ENCODE measurements around the gene TMBIM1.

Gene TMBIM1

DNA sequence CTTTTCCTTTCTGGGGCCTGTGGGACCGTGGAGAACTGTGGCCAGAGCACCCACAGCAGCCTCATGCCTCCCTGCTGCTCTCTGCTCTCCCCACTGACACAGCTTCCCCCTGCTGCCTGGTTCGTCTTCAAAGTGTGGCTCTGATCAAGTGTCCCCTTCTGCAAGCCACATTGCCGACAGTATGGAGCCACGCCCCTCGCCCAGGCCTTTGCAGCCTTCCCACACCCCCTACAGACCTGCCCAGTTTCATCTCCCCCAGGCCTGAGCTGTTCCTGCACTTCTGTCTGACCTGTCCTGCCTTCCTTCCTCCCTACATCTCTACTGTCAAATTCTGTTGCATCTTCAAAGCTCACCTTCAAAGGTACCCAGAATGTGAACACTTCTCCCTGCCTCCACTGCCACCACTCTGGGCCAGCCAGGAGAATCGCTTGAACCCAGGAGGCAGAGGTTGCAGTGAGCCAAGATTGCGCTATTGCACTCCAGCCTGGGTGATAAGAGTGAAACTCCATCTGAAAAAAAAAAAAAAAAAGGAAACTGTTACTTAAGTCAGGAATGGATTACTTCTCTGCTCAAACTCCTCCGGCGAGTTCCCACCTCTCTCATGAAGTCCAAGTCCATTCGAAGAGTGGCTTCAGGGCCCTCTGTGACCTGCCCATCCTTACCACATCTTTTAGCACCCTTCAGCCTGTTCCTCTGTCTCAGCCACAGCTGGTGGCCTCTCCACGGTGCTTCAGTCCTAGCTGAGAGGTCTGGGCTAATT is 35.3 kb upstream of the TMBIM1 start:
- Histone ChIP-seq H3K9ac (ENCODE audit: low read depth, low read length) (no peak overlapping the region), H3K4me1 (ENCODE audit: insufficient read depth, low read length) (peaks cover 21% of the 10 kb centered on the region; the same call in 1 of the 2 replicates), H3K9me3 (ENCODE audit: insufficient read depth, low read depth, low read length) (no peaks in the 10 kb centered on the region), H3K27me3 (ENCODE audit: insufficient read depth, low read length) (no peaks in the 10 kb centered on the region), H3K36me3 (ENCODE audit: insufficient read depth, low read depth, low read length) (no peaks in the 10 kb centered on the region), H3K27ac (ENCODE audit: low read length) (no peak overlapping the region), H3K4me3 (ENCODE audit: low read length) (no peak overlapping the region)

DNA sequence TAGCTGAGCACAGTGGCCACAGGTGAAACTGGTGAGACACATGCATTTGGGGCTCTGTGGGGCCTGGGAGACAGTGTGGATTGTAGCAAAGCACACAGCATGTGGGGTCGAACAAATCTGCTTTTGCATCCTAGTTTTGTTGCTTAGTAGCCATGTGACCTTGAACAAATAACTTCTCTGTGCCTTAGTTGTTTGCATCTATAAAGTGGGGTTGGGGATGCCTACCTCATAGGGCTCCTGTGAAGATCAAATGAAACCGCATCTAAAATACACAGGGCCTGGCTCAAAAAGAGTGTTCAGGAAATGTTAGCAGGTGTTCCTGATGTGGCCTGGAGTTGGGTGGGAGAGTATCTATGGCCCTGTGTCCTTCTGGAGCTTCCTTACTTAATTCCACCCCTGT is 34.0 kb upstream of the TMBIM1 start:
- Histone ChIP-seq H3K4me3 (ENCODE audit: low read length) (no peak overlapping the region), H3K4me1 (ENCODE audit: insufficient read depth, low read length) (peaks cover 22% of the 10 kb centered on the region), H3K27me3 (ENCODE audit: insufficient read depth, low read length) (no peaks in the 10 kb centered on the region), H3K9me3 (ENCODE audit: insufficient read depth, low read depth, low read length) (no peaks in the 10 kb centered on the region), H3K36me3 (ENCODE audit: insufficient read depth, low read depth, low read length) (no peaks in the 10 kb centered on the region), H3K27ac (ENCODE audit: low read length) (no peak overlapping the region), H3K9ac (ENCODE audit: low read depth, low read length) (no peak overlapping the region)

DNA sequence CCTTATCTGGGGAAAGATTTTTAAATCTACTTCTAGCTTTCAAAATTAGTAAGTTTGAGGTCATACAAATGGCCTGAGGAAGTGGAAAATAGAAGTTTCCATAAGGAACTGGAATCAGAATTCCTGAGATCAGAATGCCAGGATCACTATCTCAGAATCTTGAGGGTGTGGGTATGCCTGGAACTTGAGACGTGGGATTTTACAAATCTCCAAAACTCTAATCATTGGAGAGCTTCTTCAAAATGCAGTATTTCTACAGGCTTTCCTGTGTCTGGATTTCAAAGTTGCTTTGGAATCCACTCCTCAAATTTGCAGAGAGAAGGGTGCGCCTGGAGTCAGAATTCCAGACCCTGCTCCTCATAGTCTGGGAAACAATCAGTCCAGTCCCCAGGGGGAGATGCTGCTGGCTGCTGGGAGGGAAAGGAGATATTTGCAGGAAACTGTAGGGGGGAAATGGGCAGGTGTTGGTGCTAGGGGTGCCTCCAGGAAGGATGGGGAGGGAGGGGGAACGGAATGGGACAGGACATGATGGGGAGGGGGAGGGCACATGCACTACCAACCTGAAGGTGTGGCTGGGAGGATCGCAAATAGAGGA is 33.4 kb upstream of the TMBIM1 start:
- H3K36me3 ChIP-seq (ENCODE audit: insufficient read depth, low read depth, low read length) = no peaks in the 10 kb centered on the region
- H3K4me3 ChIP-seq (ENCODE audit: low read length) = no peak overlapping the region
- no peaks in the 10 kb centered on the region for H3K9me3 ChIP-seq (ENCODE audit: insufficient read depth, low read depth, low read length)
- H3K27ac ChIP-seq (ENCODE audit: low read length) = no peak overlapping the region
- no peak overlapping the region; the same call in 1 of the 2 replicates for H3K9ac ChIP-seq (ENCODE audit: low read depth, low read length)
- H3K27me3 ChIP-seq (ENCODE audit: insufficient read depth, low read length) = no peaks in the 10 kb centered on the region
- peaks cover 22% of the 10 kb centered on the region for H3K4me1 ChIP-seq (ENCODE audit: insufficient read depth, low read length)

DNA sequence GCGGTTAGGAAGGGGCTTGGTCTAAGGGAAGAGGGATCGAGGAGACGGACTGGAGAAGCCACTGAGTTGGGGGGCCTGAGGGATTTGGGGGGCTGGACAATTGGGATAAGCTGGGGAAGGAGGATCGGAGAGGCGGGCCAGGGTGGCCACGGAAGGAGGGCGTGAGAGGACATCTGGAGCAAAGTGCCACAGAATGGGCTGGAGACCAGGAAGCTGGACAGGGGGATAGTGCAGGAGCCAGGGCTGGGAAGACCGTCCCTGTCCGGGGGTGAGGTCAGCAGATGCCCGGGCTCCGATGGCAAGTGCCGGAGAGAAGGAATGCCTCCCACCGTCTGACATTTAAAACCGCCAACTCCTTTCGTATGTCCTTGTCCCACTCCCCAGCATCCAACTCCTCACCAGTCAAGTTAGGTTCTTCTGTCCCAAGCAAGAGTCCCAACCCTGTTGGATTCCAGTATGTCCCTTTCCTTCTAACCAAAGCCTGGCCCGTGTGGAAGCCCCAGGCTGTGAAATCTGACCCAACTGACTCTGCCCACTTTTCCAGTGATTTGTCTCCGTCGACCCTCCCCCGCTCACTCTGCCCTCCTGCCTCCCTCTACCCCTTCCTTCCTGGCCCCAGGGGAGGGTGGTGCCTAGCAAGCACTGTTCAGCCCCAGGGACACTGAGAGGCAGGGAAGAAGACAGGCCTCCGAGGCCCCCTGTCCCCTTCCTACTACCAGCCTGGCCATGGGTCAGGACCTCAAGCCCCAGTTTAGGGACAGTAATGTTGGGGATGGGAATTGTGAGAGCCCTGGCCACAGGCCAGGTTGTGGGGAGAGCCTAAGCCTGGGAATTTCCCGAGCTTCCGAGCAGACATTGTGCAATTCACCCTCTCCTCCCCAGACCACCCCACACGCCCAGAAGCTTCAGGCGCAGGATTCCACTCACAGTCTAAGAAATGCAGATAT is 31.5 kb upstream of the TMBIM1 start:
- Histone ChIP-seq H3K9me3 (ENCODE audit: insufficient read depth, low read depth, low read length) (no peaks in the 10 kb centered on the region), H3K36me3 (ENCODE audit: insufficient read depth, low read depth, low read length) (no peaks in the 10 kb centered on the region), H3K27ac (ENCODE audit: low read length) (no peak overlapping the region), H3K27me3 (ENCODE audit: insufficient read depth, low read length) (no peaks in the 10 kb centered on the region), H3K4me3 (ENCODE audit: low read length) (peak overlapping the region; percentile 88), H3K4me1 (ENCODE audit: insufficient read depth, low read length) (peaks cover 22% of the 10 kb centered on the region), H3K9ac (ENCODE audit: low read depth, low read length) (peak overlapping the region; percentile 50; the same call in 1 of the 2 replicates)

DNA sequence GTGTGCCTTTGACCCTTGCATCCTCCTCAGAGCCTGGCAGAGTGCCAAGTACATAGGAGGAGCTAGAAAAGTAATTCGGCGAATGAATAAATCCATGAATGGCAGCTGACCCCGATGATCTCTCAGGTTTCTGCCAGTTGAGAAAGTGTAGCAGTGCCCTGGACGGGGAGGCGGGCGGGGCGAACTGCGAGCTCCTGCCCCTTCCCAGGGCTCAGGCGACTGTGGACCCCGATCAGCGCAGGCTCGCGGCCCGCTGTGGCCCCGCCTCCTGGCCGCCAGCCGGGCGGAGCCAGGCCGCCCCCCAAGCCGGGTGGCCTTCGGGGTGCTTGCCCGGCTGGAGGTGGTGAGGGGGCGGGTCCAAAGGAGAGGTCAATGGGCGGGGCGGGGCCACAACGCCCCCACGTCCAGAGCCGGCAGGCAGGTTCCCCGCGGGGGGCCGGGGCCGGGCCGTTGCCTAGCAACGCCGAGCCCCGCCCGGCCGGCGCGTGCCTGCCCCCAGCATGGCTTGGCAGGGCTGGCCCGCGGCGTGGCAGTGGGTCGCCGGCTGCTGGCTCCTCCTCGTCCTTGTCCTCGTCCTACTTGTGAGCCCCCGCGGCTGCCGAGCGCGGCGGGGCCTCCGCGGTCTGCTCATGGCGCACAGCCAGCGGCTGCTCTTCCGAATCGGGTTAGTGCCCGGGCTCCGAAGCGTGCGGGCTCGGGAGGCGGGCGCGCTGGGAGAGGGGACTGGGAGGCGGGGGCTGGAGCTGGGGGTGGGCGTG is 30.6 kb upstream of the TMBIM1 start:
- Histone ChIP-seq H3K9me3 (ENCODE audit: insufficient read depth, low read depth, low read length) (no peaks in the 10 kb centered on the region), H3K4me1 (ENCODE audit: insufficient read depth, low read length) (peaks cover 22% of the 10 kb centered on the region), H3K36me3 (ENCODE audit: insufficient read depth, low read depth, low read length) (no peaks in the 10 kb centered on the region), H3K27me3 (ENCODE audit: insufficient read depth, low read length) (no peaks in the 10 kb centered on the region), H3K9ac (ENCODE audit: low read depth, low read length) (peak overlapping the region; percentile 53; the same call in 1 of the 2 replicates), H3K27ac (ENCODE audit: low read length) (no peak overlapping the region), H3K4me3 (ENCODE audit: low read length) (peak overlapping the region; percentile 88)

DNA sequence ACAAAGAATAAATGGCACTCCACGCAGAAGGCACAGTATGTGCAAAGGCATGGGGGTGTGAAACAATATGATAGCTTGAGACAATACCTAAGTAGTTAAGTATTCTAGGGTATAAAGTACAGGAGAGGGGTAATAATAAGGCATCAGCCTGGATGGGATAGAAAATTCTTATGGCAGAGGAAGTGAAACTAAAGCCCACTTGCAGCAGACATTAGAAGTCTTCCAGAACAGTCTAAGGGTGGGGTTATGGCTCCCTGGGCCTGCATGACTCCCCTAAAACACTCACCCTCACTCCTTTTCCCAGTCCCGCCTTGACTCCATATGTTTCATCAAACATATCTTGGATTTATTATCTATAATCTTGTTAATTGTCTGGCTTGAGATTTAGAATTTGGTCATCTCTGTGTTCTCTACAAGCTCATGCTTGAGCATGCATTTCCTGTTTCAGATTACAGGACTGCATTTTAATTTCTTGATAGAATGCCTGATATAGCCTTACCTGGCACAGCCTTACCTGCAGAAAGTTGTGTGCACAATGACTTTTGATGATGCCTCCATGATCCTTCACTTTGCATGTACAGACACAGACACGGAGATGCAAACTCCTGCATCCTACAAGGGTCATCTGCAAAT is 28.5 kb upstream of the TMBIM1 start:
- Histone ChIP-seq H3K4me3 (ENCODE audit: low read length) (no peak overlapping the region), H3K4me1 (ENCODE audit: insufficient read depth, low read length) (peaks cover 11% of the 10 kb centered on the region), H3K27ac (ENCODE audit: low read length) (no peak overlapping the region), H3K9me3 (ENCODE audit: insufficient read depth, low read depth, low read length) (no peaks in the 10 kb centered on the region), H3K36me3 (ENCODE audit: insufficient read depth, low read depth, low read length) (no peaks in the 10 kb centered on the region), H3K27me3 (ENCODE audit: insufficient read depth, low read length) (no peaks in the 10 kb centered on the region), H3K9ac (ENCODE audit: low read depth, low read length) (no peak overlapping the region)

DNA sequence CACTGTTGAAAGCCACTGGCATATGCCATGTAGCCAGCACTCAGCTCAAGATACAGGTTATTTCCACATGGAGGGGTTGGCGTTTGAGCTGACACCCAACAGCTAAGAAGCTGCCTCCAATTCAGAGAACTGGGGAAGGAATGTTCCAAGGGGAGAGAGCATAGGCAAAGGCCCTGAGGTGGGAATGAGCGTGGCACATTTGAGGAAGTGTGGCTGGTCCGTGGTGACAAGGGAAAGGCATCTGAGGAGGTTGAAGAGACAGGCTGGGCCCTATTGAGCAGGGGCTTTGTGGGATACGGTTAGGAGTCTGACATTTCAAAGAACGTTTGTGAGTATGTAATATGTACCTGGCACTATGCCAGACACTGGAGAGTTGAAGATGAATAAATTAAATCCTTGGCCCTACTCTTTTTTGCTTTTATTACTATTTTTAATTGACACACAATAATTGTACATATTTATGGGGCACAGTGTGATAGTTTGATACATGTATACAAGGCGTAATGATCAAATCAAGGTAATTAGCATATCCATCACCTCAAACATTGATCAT is 27.6 kb upstream of the TMBIM1 start:
- no peaks in the 10 kb centered on the region for H3K9me3 ChIP-seq (ENCODE audit: insufficient read depth, low read depth, low read length)
- no peaks in the 10 kb centered on the region for H3K27me3 ChIP-seq (ENCODE audit: insufficient read depth, low read length)
- H3K4me3 ChIP-seq (ENCODE audit: low read length) = no peak overlapping the region
- H3K36me3 ChIP-seq (ENCODE audit: insufficient read depth, low read depth, low read length) = no peaks in the 10 kb centered on the region
- peaks cover 11% of the 10 kb centered on the region for H3K4me1 ChIP-seq (ENCODE audit: insufficient read depth, low read length)
- H3K27ac ChIP-seq (ENCODE audit: low read length) = no peak overlapping the region
- no peak overlapping the region for H3K9ac ChIP-seq (ENCODE audit: low read depth, low read length)

GRCh38 chr2:218318241-218318640 is 25.9 kb upstream of the TMBIM1 start:
- no peak overlapping the region for H3K9ac ChIP-seq (ENCODE audit: low read depth, low read length)
- no peaks in the 10 kb centered on the region for H3K27me3 ChIP-seq (ENCODE audit: insufficient read depth, low read length)
- H3K9me3 ChIP-seq (ENCODE audit: insufficient read depth, low read depth, low read length) = no peaks in the 10 kb centered on the region
- H3K4me1 ChIP-seq (ENCODE audit: insufficient read depth, low read length) = peaks cover 5% of the 10 kb centered on the region
- H3K4me3 ChIP-seq (ENCODE audit: low read length) = no peak overlapping the region
- H3K36me3 ChIP-seq (ENCODE audit: insufficient read depth, low read depth, low read length) = no peaks in the 10 kb centered on the region
- no peak overlapping the region for H3K27ac ChIP-seq (ENCODE audit: low read length)

- Histone ChIP-seq H3K4me1 (ENCODE audit: insufficient read depth, low read length) (peaks cover 5% of the 10 kb centered on the region), H3K27ac (ENCODE audit: low read length) (no peak overlapping the region), H3K4me3 (ENCODE audit: low read length) (no peak overlapping the region), H3K27me3 (ENCODE audit: insufficient read depth, low read length) (no peaks in the 10 kb centered on the region), H3K36me3 (ENCODE audit: insufficient read depth, low read depth, low read length) (no peaks in the 10 kb centered on the region), H3K9ac (ENCODE audit: low read depth, low read length) (no peak overlapping the region), H3K9me3 (ENCODE audit: insufficient read depth, low read depth, low read length) (no peaks in the 10 kb centered on the region)
These were observed 25.5 kb upstream of the TMBIM1 start for GRCh38 chr2:218317835-218318234.

GRCh38 chr2:218317303-218317630 is 25.0 kb upstream of the TMBIM1 start:
- H3K27ac ChIP-seq (ENCODE audit: low read length) = no peak overlapping the region
- no peaks in the 10 kb centered on the region for H3K9me3 ChIP-seq (ENCODE audit: insufficient read depth, low read depth, low read length)
- H3K4me3 ChIP-seq (ENCODE audit: low read length) = no peak overlapping the region
- no peak overlapping the region for H3K9ac ChIP-seq (ENCODE audit: low read depth, low read length)
- H3K27me3 ChIP-seq (ENCODE audit: insufficient read depth, low read length) = no peaks in the 10 kb centered on the region
- H3K4me1 ChIP-seq (ENCODE audit: insufficient read depth, low read length) = peaks cover 1% of the 10 kb centered on the region
- H3K36me3 ChIP-seq (ENCODE audit: insufficient read depth, low read depth, low read length) = no peaks in the 10 kb centered on the region

DNA sequence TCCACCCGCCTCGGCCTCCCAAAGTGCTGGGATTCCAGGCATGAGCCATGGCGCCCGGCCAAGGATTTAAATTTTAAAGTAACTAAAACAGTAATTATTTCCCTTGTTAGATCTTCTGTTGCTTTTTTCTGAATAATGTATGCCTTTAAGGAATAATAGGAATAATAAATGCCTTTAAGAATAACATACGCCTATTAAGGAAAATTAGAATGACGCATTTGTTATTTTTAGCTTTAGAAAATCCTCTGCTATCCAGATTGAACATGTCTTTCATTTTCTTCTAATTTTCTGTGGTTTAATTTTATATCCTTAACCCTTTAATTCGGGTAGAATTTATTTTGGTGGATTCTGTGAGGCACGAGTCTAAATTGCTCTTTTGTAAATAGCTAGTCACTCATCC is 23.1 kb upstream of the TMBIM1 start:
- Histone ChIP-seq H3K4me3 (ENCODE audit: low read length) (no peak overlapping the region), H3K27me3 (ENCODE audit: insufficient read depth, low read length) (no peaks in the 10 kb centered on the region), H3K9me3 (ENCODE audit: insufficient read depth, low read depth, low read length) (no peaks in the 10 kb centered on the region), H3K27ac (ENCODE audit: low read length) (no peak overlapping the region), H3K9ac (ENCODE audit: low read depth, low read length) (no peak overlapping the region), H3K36me3 (ENCODE audit: insufficient read depth, low read depth, low read length) (no peaks in the 10 kb centered on the region), H3K4me1 (ENCODE audit: insufficient read depth, low read length) (no peaks in the 10 kb centered on the region)

All from iPS-20b (cell line).